Activated CD4-positive, alpha-beta T cell treated with anti-CD3 and anti-CD28 coated beads, Interleukin-2, amount 50 U/mL, for 24 hours (primary cell): ENCODE results near the gene GIGYF2.
"Not testable (repeated sequence)": the region's sequence is repeated elsewhere in the genome, so short reads cannot be mapped to it uniquely, and the experiment has no call there.

ENCODE experiments used
- DNase-seq, 2 donors: peaks; one replicate each; pipeline ENCODE4 v3.0.0-alpha.2; 2020; ENCODE audit warnings: low read depth in 1 of 2, low spot score in 1 of 2

The GIGYF2 gene

GRCh38 chr2:232689152-232689910, 7.8 kb upstream of the GIGYF2 start:
- no peak for DNase-seq

- not testable (repeated sequence) for DNase-seq
Observed at GRCh38 chr2:232691117-232691516, 6.0 kb upstream of the GIGYF2 start.

- DNase-seq = no peak
Observed at GRCh38 chr2:232693344-232693743, 3.8 kb upstream of the GIGYF2 start.

GRCh38 chr2:232696609-232697058, 497 bp upstream of the GIGYF2 start:
- no peak for DNase-seq

- DNase-seq = peak in 1 of 2 donors; percentile 7
Observed at GRCh38 chr2:232697807-232698110, 628 bp downstream of the GIGYF2 start.

GRCh38 chr2:232698556-232699091, 1.5 kb downstream of the GIGYF2 start:
- DNase-seq = no peak

GRCh38 chr2:232699110-232699509, 2.0 kb downstream of the GIGYF2 start:
- DNase-seq = no peak

- DNase-seq = no peak
Observed at GRCh38 chr2:232700154-232700553, 3.0 kb downstream of the GIGYF2 start.

- no peak for DNase-seq
Observed at GRCh38 chr2:232707076-232707475, 9.9 kb downstream of the GIGYF2 start.

- DNase-seq = no peak
Observed at GRCh38 chr2:232713505-232713904, 16.4 kb downstream of the GIGYF2 start.

- no peak for DNase-seq
Observed at GRCh38 chr2:232714969-232715368, 17.8 kb downstream of the GIGYF2 start.

GRCh38 chr2:232720056-232720455, 22.9 kb downstream of the GIGYF2 start:
- DNase-seq = not testable (repeated sequence)

GRCh38 chr2:232721261-232721660, 24.1 kb downstream of the GIGYF2 start:
- DNase-seq = no peak

GRCh38 chr2:232721882-232722281, 24.8 kb downstream of the GIGYF2 start:
- DNase-seq = no peak

GRCh38 chr2:232723027-232723426, 25.9 kb downstream of the GIGYF2 start:
- no peak for DNase-seq

GRCh38 chr2:232728785-232729184, 31.7 kb downstream of the GIGYF2 start:
- no peak for DNase-seq

GRCh38 chr2:232731470-232731869, 34.3 kb downstream of the GIGYF2 start:
- DNase-seq = no peak

GRCh38 chr2:232741294-232741693, 44.2 kb downstream of the GIGYF2 start:
- DNase-seq = no peak

- no peak for DNase-seq
Observed at GRCh38 chr2:232741972-232742371, 44.8 kb downstream of the GIGYF2 start.

GRCh38 chr2:232744963-232745362, 47.8 kb downstream of the GIGYF2 start:
- no peak for DNase-seq

GRCh38 chr2:232748038-232748437, 50.9 kb downstream of the GIGYF2 start:
- no peak for DNase-seq

- DNase-seq = no peak
Observed at GRCh38 chr2:232749331-232749730, 52.2 kb downstream of the GIGYF2 start.

GRCh38 chr2:232750135-232750671, 53.1 kb downstream of the GIGYF2 start:
- no peak for DNase-seq
